Tibial nerve (tissue), 4 donors: Measurements from ENCODE around the gene TMIGD3. TPM values are rescaled to one million over a fixed set of nuclear protein-coding genes. Genes with fewer than 3 reads are reported as not detected.

Source experiments
- DNase-seq, 2 donors: peaks; one replicate each; pipeline ENCODE4 v3.0.0-alpha.2; 2019; ENCODE audit warnings: low spot score in 2 of 2
- H3K27ac ChIP-seq, 4 donors: fragments of 200-600 bp; sonication (generic) in 3 of 4; one replicate each; pipeline ENCODE4 v1.5.1; 2017 to 2019; ENCODE audit warnings: mild to moderate bottlenecking in 1 of 4
- H3K27me3 ChIP-seq, 2 donors: fragments of 200-600 bp; sonication (generic) in 1 of 2; one replicate each; pipeline versions ENCODE4 v1.5.1 to v1.6.0; 2017 to 2019
- H3K36me3 ChIP-seq, 3 donors: fragments of 200-600 bp; sonication (generic); one replicate each; pipeline ENCODE4 v1.5.1; 2018 to 2019
- H3K4me1 ChIP-seq, 4 donors: fragments of 200-600 bp; sonication (generic) in 3 of 4; one replicate each; pipeline ENCODE4 v1.5.1; 2017 to 2019
- H3K4me3 ChIP-seq, 4 donors: fragments of 200-600 bp; sonication (generic) in 3 of 4; one replicate each; pipeline ENCODE4 v1.5.1; 2017 to 2019; ENCODE audit warnings: mild to moderate bottlenecking in 1 of 4, moderate library complexity in 1 of 4
- H3K9me3 ChIP-seq, 4 donors: fragments of 200-600 bp; sonication (generic) in 3 of 4; one replicate each; pipeline ENCODE4 v1.5.1; 2017 to 2019
- EP300 ChIP-seq, 2 donors: sonication (generic); formaldehyde crosslinking; IDR thresholded peaks; one replicate each; pipeline ENCODE4 v1.6.1; 2017; ENCODE audit warnings: antibody characterized with exemption in 2 of 2, mild to moderate bottlenecking in 1 of 2
- POLR2A ChIP-seq, 2 donors: fragments of 450-650 bp; IDR thresholded peaks; one replicate each; pipeline ENCODE4 v1.6.1; 2017; ENCODE audit warnings: antibody characterized with exemption in 2 of 2, mild to moderate bottlenecking in 2 of 2, moderate library complexity in 2 of 2
- WGBS, 2 donors: methylation state at CpG; one replicate each; pipeline ENCODE4 v1.1.5; 2018; 5-methylcytosine and 5-hydroxymethylcytosine counted together
- small RNA-seq: library from RNA; depleted of rRNA; stranded (forward); fragments of <200 nt; gene quantifications from one replicate; pipeline ENCODE3, GENCODE V24; 2016
- total RNA-seq, 4 donors: library from RNA; depleted of rRNA; stranded (reverse); fragments of >200 nt; gene quantifications; one replicate each; pipeline ENCODE4 v1.1.0, GENCODE V29; 2016
- TF ChIP-seq, protein P1 (sequence below), 5 experiments: fragments of 200-600 bp in 3 of 5; fragments of 450-650 bp in 2 of 5; sonication (generic) in 3 of 5; IDR thresholded peaks; one replicate each; pipeline ENCODE4 v1.5.1; 2016 to 2019; ENCODE audit warnings: antibody characterized with exemption in 5 of 5, mild to moderate bottlenecking in 3 of 5, moderate library complexity in 2 of 5

Gene TMIGD3
- total RNA-seq, 4 donors from 2014 or later: 0.59 to 9.6 (median 2.3) TPM

DNA sequence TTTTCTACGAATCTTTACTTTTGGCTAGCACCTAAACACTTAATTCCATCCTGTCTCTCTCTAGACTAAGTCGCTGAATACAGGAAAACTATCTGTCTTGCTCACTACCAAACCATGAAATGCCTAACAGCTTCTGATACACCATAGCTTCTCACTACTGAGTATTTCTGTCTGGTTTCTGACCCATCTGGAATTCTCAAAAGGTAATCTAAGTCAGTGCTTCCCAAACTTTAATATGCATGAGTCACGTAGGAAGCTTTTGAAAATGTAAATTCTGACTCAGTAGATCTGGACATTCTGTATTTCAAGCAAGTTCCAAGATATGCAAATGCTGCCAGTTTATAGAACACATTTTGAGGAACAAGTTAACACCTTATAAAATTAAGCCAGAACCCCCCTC lies 66.7 kb downstream of the TMIGD3 start:
- TF ChIP-seq POLR2A (IDR thresholded peaks at IDR 0.05) (no peak), EP300 (IDR thresholded peaks at IDR 0.05) (no peak)
- TF ChIP-seq, protein P1, sequence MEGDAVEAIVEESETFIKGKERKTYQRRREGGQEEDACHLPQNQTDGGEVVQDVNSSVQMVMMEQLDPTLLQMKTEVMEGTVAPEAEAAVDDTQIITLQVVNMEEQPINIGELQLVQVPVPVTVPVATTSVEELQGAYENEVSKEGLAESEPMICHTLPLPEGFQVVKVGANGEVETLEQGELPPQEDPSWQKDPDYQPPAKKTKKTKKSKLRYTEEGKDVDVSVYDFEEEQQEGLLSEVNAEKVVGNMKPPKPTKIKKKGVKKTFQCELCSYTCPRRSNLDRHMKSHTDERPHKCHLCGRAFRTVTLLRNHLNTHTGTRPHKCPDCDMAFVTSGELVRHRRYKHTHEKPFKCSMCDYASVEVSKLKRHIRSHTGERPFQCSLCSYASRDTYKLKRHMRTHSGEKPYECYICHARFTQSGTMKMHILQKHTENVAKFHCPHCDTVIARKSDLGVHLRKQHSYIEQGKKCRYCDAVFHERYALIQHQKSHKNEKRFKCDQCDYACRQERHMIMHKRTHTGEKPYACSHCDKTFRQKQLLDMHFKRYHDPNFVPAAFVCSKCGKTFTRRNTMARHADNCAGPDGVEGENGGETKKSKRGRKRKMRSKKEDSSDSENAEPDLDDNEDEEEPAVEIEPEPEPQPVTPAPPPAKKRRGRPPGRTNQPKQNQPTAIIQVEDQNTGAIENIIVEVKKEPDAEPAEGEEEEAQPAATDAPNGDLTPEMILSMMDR (IDR thresholded peaks at IDR 0.05): no peak
- Histone ChIP-seq H3K4me3 (no peak overlapping the region), H3K9me3 (no peaks in the 10 kb centered on the region), H3K36me3 (peaks cover 0 to 46% (median 4%) of the 10 kb centered on the region in 3 donors), H3K4me1 (no peaks in the 10 kb centered on the region), H3K27ac (no peak overlapping the region), H3K27me3 (no peaks in the 10 kb centered on the region)
- WGBS, 2 donors: 60 to 69% methylated on average over 3 of the region's 3 CpGs
- no peak for DNase-seq

Small RNA genes within 50 kb of the gene (small RNA-seq; reads per million reads assigned to genes)
- not detected for gene RF00019
- not detected for gene RNU6-792P

Other genes with a start within 250 kb of the TMIGD3 start
- gene CHIA, start 212.8 kb downstream of the TMIGD3 start, total RNA-seq: not detected
- 1 to 10 TPM; 1.2 to 9.6 (median 3.8) TPM for gene OVGP1, start 75.9 kb downstream of the TMIGD3 start, total RNA-seq
- gene WDR77, start 54.4 kb downstream of the TMIGD3 start, total RNA-seq: 10 to 100 TPM; 20.8 to 38.1 (median 30.4) TPM
- gene ATP5PB, start 54.2 kb downstream of the TMIGD3 start, total RNA-seq: 100 to 1,000 TPM in 2 of 4 donors, 10 to 100 TPM in 2; 91.2 to 176 (median 103) TPM
- 10 to 100 TPM; 19.4 to 59.1 (median 31.8) TPM for gene C1orf162, start 29.6 kb downstream of the TMIGD3 start, total RNA-seq
- gene ADORA3, start within 50 bp of the TMIGD3 start, total RNA-seq: 10 to 100 TPM in 2 of 4 donors, 1 to 10 TPM in 2; 5.3 to 17.5 (median 9.9) TPM
- gene RAP1A, start 116.2 kb upstream of the TMIGD3 start, total RNA-seq: 10 to 100 TPM; 45.5 to 48.7 (median 46.8) TPM
- 10 to 100 TPM in 1 of 4 donors, 1 to 10 TPM in 3; 6.3 to 11.8 (median 7.9) TPM for gene INKA2, start 235.8 kb upstream of the TMIGD3 start, total RNA-seq